ENCODE data around the gene DEFB108B.
"Not testable (repeated sequence)": the region's sequence is repeated elsewhere in the genome, so short reads cannot be mapped to it uniquely, and the experiment has no call there.

DEFB108B gene

DNA sequence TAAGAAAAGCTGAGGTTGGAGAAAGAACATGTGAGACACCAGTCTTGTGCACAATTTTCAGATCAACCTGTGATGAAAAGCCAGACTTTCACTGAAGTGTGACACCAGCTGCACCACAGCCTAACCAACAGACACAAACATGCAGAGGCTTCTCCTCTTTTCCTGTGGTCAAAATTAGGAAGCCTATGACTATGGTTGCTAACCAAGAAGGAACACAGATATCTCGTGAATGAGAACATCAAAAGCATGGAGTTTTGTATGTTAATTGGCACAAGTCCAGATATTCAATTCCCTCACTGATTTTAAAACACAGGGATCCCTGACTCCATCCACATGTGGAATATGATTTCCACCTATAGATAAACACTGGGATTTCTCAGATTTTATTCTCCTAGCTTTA is 11.5 kb upstream of the DEFB108B start:
- not testable (repeated sequence) for DNase-seq

DNA sequence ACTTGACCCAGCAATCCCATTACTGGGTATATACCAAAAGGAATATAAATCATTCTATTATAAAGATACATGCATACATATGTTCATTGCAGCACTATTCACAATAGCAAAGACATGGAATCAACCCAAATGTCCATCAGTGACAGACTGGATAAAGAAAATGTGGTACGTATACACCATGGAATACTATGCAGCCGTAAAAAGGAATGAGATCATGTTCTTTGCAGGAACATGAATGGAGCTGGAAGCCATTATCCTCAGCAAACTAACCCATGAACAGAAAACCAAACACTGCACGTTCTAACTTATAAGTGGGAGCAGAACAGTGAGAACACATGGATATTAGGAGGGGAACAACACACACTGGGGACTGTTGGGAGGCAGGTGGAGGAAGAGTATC is 3.8 kb upstream of the DEFB108B start:
- DNase-seq = not testable (repeated sequence)

DNA sequence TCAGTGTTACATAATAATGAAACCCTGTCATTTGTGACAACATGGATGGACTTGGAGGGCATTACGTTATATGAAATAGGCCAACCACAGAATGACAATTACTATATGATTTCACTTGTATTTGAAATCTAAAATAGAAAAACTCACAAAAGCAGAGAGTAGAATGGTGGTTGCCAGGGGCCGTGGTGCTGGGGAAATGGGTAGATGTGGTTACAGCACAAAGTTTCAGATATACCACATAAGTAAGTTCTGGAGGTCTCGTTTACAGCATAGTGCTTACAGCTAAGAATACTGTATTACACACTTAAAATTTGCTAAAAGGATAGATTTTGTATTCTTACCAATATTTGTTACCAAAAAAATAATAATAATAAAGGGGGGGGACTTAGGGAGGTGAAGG is 3.3 kb upstream of the DEFB108B start:
- DNase-seq = not testable (repeated sequence)

DNA sequence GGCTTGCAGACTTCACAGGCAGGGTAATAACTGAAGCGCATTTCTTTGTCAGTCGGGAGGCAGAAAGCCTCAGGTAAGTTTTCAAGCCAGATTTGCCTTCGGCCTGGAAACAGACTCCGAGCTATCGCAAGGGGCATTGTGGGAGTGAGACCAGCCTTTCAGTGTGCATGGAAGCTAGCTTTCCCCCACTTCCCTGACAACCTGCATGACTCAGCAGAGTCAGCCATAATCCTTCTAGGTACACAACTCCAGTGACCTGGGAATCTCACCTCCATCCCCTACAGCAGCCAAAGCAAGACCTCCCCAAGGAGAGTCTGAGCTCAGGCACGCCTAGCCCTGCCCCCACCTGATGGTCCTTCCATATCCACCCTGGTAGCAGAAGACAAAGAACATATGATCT is 9.7 kb downstream of the DEFB108B start:
- not testable (repeated sequence) for DNase-seq

DNA sequence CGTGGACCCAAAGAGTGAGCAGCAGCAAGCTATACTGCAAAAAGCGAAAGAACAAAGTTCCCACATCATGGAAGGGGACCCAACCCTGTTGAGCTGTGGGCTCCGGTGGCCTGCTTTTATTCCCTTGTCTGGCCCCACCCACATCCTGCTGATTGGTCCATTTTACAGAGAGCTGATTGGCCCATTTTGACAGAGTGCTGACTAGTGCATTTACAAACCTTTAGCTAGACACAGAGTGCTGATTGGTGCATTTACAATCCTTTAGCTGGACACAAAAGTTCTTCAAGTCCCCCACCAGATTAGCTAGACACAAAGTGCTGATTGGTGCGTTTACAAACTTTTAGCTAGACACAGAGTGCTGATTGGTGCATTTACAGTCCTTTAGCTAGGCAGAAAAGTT is 10.4 kb downstream of the DEFB108B start:
- not testable (repeated sequence) for DNase-seq

DNA sequence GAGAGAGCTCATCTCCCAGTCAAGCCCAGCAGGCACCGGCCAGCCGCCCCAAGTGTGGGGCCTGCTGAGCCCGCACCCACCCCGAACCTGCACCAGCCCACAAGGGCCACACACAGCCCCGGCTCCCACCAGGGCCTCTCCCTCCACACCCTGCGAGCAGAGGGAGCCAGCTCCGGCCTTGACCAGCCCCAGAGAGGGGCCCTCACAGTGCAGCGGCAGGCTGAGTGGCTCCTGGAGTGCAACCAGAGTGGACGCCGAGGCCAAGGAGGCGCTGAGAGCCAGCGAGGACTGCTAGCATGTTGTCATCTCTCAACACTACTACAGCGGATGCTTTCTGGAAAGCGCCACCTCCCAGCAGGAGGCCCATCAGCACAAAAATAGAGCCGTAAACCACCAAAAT is 10.9 kb downstream of the DEFB108B start:
- DNase-seq = no peak

DNA sequence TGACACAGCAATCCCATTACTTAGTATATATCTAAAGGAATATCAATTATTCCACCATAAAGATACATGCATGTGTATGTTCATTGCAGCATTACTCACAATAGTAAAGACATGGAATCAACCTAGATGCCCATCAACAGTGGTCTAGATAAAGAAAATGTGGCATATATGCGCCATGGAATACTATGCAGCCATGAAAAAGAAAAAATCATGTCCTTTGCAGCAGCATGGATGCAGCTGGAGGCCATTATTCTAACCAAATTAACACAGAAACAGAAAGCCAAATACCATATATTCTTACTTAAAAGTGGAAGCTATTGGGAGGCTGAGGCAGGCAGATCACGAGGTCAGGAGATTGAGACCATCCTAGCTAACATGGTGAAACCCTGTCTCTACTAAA is 20.9 kb downstream of the DEFB108B start:
- DNase-seq = not testable (repeated sequence)

DNA sequence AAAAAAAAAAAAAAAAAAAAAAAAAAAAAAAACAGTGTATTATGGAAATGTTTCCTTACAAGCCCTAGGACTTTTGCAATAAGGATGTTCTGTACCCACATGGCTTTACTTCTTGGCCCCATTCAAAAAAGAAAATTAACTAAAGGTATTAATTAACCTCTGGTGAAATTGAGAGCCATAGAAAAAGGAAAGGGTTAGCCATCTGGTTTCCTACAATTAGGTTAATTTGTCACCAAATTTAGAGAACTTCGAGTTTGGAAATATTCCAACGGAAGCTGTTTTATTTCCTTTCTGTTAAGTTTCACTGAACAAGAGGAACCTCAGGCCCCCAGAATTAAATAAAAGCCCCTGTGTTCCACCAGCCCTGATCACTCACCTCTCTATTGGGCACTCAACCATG is 22.9 kb downstream of the DEFB108B start:
- not testable (repeated sequence) for DNase-seq

DNA sequence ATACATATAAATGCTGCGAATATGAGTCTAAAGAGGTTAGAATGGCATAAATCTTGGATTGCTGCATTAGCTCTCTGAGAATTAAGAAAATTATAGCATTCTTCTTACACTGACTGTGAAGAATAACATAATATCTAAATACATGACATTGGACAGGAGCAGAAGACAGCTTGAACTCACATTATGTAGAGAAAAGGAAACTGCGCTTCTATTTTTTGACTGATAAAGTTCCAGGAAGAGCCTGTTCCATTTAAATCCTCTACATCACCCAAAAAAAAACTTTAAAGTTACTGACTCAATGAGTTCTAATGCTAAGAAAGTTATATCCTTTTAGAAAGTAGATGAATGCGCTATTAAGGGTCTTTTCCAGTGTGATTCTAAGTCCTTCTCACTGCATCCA is 27.8 kb downstream of the DEFB108B start:
- DNase-seq = not testable (repeated sequence)

DNA sequence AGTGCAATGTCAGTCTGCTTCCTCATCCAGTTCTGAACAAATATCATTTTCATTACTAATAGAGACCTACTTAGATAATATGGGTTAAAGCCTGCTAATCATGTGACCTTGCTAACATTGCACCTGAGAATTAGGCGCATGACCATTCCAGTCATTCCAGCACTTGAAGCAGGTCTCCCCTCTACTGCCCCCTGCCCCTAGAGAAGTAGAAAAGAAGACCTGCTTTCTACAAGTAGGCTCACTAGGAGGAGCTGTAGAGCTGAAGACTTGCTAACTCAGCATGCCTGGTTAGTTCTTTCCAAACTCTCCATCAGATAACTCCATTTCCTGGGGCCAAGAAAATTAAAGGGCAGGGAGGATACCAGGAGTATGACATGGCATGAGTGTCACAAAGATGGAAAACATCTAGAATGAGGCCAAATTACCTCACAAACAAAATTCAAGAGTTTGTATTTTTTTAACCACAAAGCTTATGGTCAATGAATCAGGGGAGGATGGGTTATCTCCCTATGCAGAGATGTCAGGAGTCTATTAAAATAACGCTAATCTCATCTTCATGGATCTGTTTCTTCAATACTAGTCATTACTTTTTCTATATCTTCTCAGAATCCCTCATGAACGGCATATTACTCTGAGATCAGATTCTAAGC is 31.1 kb downstream of the DEFB108B start:
- DNase-seq = peak; percentile 36

DNA sequence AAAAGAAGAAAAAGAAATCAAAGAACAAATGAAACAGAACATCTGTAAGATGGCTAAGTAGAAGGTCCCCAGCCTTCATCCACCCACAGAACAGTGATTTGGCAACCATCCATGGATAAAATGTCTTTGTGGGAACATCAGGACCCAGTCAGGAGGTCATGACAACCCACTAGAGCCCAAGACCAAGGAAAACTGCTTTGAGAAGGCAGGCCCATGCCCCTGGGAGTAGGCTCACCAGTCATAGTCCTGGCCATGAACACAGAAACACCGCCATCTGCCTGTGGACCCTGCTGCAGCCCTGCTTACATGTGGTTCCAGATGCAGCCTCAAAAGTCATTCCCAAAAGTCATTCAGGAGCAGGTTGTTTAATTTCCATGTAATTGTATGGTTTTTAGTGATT is 34.2 kb downstream of the DEFB108B start:
- not testable (repeated sequence) for DNase-seq

DNA sequence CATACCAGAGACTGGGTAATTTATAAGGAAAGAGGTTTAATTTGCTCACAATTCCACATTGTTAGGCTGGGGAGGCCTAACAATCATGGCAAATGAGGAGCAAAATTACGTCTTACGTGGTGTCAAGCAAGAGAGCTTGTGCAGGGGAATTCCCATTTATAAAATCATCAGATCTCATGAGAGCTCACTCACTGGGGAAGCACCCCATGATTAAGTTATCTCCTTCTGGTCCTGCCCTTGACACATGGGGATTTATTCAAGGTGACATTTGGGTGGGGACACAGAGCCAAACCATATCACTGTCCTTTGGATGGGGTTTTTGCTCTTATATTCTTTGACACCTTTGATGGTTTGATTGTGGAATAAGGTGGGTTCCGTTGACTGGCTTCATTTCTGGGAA is 36.9 kb downstream of the DEFB108B start:
- not testable (repeated sequence) for DNase-seq

DNA sequence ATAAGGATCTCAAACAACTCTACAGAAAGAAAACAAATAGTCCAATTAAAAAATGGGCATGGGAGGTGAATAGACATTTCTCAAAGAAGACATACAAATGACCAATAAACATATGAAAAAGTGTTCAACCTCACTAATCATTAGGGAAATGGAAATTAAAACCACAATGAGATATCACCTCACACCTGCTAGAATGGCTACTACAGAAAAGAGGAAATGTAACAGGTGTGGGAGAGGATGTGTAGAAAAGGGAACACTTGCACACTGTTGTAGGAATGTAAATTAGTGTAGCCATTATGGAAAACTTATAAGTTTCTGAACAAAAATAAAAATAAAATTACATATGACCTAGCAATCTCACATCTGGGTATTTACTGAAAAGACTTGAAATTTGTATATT is 37.7 kb downstream of the DEFB108B start:
- DNase-seq = not testable (repeated sequence)

DNA sequence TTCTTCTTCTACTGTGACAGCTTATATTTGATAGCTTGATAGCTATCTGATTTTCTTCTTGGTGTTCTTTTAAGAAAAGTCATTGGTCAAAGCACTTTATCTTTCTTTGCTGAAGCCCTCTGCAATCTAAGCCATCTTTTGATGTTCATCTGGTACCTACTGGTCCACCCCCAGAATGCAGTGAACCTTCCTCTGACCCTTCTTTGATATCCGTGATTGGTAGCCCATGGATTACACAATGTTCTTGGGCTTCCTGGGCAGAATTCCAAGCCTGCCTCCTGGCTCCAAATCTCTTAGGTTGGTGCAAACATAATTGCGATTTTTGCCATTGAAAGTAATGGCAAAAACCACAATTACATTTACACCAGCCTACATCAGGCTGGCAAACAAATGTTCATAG is 43.3 kb downstream of the DEFB108B start:
- DNase-seq = not testable (repeated sequence)

DNA sequence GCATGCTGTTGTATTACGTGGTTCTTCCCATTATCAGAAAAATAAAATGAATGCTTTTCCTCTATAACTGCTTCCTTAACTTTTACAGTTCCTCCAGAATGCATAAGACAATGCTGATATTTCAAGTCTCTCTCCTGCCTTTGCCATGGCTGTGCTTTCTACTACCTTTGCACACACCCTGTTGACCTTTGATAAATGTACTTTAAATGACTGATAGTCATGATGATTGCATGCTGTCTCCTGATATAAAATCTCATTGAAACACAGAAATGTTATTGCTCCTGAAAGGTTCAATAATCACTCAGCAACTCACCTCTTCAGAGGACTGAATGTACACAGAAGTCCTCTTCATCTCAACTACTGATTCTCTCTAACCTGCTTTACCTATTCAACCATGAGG is 45.1 kb downstream of the DEFB108B start, which contains the start of gene DEFB131B:
TSS of gene DEFB131B (plus strand) at position 395 of the 400 bp plus-strand sequence. CDS start at position 395, 0 bp downstream.
- not testable (repeated sequence) for DNase-seq

DNA sequence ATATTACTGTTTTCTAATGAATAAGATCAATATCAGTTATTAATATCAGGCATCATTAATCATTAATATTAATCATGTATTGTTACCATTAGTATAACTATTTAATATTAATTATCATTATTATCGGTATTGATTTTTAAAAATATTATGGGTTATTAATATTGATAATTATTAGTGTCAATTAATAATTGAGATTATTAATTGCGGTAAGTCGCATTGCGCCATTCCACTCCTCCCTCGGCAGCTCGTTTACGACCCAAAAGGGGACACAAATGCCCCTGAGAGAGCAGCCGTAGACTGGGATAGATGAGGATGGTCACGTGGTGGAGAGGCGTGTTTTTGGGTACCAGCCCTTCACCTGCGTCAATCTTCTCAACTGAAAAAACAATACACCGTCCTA is 52.8 kb downstream of the DEFB108B start:
- not testable (repeated sequence) for DNase-seq
